ENCODE measurements around the gene AHCYL2.
A peak's percentile ranks its signal among the peaks of the same experiment; 100 is the strongest.
"Not testable (repeated sequence)": the region's sequence is repeated elsewhere in the genome, so short reads cannot be mapped to it uniquely, and the experiment has no call there.

AHCYL2 gene

DNA sequence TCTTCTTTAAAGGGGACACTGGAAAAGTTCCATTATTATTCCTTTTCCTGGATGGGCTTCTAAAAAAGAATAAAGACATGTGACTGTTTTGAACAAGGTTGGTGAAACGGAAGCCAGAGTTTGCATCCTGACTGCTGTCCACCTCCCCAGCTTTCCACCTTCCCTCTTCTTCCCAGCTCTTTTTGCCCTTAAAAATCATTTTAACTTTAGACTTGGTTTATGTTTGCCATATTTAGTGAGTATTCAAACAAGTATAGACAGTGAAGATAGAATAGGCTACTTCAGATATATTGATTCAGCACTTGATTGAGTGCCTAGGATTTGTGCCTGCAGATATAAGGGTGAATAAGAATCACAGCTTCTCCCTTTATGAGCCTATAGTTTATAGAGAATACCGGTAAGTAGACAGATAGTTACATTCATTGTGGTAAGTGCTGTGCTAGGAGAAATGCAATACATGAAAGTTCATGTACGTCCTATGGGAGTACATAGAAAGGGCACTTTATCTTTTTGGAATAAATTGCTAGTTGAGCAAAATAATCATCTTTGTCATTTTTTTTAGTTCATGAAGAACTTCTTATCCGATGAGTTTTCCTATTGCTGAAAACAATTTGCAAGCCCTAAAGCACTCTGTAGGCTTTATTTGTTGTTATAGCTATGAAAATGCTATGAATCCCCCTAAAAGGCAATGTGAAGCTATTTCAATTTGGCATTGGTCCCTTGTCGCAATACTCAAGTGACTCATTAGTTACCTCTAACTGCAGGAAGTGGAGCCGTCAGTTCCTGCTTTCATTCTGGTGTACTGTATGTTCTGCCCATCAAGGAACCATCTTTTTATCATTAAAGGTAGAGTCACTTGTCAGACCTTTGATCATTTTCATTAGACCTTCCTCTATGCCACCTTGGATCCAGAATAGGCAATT is 152.2 kb downstream of the AHCYL2 start:
- no peak for DNase-seq

DNA sequence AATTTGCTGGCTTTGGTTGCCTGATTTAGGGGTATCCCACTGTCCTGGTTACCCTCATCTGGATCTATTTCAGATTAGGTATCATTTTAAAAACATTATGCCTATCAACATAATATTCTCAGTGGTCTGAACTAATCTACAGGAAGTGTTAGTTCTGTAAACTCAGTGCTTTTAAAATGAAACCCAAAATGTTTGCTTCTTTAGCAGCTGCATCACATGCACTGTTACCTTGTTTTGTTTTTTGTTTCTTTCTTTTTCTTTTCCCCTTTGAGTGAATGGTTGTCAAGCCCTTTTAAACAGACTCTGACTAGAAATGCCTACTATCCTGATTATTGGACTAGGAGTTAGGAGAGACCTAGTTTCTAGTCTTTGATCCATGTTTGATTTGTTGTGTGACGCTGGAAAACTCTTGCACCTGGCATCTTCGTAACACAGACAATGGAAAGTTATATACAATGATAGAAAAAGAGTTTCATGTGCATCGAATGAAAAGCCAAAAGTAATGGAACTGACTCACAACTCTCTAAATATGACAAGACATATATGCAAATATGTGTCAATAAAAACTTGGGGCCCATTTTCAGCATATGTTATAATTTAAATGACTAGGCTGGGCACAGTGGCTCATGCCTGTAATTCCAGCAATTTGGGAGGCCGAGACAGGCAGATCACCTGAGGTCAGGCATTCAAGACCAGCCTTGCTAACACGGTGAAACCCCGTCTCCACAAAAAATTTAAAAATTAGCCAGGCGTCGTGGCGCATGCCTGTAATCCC is 157.1 kb downstream of the AHCYL2 start:
- no peak for DNase-seq

DNA sequence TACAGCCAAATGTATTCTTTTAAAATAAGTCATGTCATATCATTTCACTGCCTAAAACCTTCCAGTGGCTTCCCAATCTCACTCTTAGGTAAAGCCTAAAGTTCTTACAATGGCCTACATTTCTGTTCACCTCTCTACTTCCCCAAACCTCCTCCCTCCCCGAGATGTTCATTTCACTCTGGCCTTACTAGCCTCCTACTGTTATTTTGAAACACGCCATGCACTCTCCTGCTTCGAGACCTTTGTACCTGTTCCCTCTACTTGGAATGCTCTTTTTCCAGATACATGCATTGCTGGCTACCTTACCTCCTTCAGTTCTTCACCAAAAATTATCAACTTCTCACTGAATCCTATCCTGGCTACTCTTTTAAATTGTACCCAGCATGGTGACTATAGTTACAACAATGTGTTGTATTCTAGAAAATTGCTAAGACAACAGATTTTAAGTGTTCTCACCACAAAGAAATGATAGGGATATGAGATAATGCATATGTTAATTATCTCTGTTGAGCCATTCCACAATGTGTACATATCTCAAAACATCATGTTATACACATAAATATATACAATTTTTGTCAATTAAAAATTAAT is 158.8 kb downstream of the AHCYL2 start:
- no peak for DNase-seq

DNA sequence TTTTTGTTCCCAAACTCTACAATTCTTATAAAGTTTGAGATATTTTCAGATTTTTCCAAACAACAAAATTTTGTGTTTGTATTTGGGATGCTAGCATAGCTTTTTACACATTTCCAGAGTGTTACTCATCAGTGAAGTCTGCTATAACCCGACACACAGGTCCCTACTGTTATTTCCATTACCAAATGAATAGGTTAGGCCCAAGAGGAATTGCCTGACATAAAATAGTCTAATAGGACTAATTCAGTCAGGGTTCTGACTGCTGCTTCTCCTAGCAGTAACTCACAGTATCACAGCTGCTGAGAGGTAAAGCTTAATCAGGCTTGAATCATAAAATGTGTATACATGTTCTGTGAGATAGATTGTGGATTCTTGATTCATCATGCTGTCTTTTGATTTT is 160.3 kb downstream of the AHCYL2 start:
- no peak for DNase-seq

DNA sequence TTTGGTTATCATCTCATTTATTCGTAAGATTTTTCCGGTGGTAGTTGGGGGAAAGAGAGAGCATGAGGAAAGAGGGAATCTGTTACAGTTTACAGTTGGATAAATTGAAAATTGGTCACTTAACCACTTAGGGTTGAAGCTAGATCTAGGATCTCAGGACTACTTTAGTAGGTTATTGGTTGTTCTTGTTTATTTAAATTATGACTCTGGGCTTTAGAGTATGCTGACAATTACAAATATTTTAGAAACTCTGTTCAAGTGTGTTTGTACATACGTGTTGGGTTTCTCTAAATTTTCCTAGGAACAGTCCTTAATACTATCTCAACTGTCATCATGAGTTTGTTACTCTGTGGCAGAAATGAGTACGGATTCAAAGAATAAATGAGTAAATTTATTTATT is 160.8 kb downstream of the AHCYL2 start:
- DNase-seq: no peak

DNA sequence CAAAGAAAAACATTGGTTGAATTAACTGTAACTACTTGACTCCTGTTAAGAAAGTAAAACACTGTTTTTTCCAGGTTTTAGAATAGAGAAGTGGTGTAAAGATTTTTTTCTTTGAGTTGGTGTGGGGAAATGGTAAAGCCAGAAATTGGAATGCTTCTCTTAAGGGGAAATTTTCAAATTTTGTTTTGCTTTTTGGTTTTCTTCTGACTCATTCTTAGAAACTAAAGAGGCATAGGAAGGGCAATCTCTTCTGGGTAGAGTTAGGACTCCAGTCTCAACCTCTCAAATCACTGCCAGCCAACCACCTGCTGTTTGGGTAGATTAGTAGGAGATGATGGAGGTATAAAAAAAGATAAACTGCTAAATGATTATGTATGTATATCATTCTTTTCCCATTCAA is 161.7 kb downstream of the AHCYL2 start:
- no peak for DNase-seq

DNA sequence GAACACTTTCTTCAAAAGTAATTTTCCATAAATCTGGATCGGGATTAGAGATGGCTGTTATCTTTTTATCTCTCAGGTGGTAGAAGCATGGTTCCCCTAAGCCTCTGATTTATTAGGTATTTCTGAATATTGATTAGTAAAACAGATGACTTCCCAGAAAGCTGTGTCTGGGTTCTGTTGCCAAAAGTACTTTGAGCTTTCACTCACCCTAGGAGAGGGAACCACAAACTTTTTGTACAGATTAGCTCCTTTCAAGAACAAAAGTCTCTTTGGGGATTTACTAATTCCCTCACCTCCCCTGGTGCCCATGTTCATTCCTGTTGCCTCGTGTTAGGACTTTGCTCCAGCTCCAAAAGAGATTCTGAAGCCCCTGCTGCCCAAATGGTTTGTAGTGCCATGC is 162.7 kb downstream of the AHCYL2 start:
- no peak for DNase-seq

DNA sequence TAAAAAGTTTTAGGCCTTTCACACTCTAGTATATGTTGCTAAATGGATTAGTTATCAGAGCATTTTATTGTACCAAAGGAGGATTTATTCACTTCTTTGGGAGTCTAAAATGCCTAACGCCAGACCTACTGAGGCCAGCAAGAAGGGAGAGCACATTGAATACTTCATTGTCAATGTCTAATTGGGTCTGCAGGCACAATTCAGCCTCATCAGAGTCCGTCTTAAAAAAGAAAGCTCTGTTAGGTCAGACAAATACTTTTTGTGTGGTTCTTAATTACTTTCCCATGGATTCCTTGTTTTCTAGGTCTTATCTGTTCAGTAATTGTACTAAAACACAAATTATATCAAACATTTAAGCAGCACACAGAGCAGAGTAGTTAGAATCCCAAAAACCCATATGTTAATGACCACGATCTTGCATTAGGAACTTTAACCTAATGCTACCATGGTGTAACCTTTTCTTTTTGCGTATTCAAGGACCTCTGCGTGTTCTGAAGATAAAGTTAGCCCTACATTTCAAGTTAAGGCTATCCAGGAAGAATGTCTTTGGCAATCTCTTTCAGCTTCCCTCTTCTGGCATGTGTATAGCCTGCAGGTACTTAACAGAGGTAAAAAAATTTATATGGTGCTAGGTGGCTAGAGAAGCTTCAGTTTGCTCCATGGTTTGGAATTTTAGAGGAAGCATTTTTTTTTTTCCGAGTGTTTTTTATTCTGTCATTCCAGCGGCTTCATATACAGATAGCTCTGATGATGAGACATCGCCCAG is 163.7 kb downstream of the AHCYL2 start:
- DNase-seq: peak in 1 of 58 donors; percentile 15

DNA sequence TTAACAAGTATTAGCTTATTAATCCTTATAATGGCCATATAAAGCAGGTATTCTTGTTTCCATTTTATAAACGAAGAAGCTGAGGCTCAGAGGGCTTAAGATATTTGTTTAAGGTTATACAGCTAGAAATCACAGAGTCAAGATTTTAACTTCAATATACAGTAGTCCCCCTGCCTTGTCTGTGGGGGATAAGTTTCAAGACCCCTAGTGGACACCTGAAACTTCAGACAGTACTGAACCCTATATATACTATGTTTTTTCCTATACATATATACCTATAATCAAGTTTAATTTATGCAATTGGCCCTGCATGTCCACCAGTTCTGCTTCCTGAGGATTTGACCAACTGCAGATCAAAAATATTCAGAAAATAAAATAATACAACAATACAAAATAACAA is 165.0 kb downstream of the AHCYL2 start:
- DNase-seq: no peak

DNA sequence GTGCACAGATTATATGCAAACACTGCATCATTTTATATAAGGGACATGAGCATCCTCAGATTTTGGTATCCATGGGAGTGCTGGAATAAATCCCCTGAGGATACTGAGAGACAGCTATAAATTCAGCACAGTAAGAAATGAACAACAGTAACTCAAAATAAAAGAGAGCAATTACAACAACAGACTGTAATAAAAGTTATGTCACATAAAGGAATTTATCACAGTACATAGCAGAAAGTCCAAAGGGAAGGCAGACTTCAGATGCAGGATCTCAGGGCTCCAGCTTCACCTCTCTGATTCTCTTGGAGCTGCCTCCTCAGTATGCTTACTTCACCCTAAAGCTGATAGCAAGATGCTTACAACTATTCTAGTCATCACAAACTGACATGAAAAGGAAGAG is 165.5 kb downstream of the AHCYL2 start:
- no peak for DNase-seq

DNA sequence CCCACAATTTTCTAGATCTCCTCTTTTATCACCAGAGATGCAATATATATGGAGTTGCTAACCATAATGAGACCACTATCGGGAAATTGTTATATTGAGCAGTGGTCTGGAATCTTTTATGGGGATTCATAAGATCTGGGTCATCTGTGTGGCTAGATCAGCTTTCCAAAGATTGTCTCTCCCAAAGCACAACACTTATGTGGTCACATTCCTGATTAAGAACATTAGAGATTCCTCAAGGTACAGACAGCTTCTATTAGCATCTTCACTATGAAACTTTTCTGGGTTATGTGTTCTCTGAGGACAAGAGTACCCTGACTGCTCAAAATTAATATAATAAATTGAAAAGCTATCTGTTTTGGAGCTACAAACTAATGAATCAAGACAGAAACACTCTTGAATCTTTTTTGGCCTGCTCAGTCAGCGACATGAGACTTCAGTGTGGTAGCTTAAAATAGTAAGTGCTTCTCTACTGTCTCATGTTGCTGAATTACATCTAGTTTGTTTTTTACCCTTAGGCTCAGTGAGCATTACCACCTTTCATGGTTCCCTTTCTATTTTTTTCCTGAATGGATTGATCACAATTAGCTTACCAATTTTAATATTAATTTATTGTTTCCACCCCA is 166.8 kb downstream of the AHCYL2 start:
- DNase-seq: no peak

DNA sequence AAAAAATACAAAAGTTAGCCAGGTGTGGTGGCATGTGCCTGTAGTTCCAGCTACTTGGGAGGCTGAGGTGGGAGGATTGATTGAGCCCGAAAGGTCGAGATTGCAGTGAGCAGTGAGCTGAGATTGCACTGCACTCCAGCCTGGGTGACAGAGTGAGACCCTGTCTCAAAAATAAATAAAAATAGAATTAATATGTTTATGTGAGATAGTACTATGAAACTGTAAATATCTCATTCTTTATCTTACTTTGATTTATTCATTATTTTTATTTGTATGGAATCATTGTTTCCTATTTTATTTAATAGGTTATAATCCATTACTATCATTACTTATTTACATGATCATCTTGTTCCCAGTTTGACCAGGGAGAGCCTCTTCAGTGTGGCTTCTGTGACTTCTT is 168.4 kb downstream of the AHCYL2 start:
- DNase-seq: no peak

DNA sequence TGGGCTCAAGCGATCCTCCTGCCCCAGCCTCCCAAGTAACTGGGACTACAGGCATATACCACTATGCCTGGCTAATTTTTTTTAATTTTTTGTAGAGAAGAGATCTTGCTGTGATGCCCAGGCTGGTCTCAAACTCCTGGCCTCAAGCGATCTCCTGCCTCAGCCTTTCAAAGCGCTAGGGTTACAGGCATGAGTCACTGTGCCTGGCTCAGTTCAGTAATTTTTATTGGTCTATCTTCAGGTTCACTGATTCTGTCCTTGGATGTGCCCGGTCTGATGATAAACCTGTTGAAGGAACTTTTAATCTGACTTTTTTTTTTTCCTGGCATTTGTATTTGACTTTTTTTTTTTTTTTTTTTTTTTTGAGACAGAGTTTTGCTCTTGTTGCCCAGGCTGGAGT is 169.3 kb downstream of the AHCYL2 start:
- no peak for DNase-seq

DNA sequence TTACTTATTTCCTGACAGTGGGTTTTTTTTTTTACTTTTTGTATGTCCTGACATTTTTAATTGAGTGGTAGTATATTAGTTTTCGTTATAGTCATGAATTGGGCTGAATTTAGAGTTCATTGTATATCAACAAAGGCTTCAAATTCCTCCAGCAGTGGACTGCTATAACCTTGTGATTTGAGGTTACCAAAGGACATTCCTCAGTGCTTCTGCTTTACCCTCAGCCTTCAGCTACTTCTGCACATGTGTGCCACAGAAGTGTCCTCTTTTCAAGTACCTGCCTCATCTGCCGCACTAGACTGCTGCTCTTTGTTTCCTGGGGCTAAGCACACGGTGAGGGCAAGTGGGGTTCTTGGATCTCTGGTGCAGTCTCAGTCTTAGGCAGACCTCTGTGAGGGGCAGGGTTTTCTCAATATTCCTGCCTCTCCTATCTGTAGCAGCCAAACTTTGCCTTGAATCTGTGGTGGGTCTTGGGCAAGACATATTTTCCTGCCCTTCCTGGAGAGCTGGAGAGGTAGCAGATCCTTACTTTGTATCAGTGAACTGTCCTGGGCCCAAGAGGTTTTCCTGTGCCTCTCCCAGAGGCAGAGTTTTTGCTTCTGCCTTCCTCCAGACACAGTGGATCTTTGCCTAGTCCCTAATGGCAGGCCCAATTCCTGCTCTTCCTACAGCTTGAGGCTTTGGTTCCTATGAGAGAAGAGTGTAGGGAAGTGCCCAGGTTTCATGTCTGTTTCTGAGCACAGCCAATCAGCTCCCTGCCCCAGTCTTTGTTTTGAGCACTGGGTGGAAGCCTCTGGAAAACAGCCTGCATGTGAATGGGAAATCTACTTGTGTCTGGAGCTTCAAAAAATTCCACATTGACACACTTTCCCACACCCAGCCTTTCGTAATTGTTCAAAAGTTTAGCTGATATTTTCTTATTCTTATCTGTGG is 170.4 kb downstream of the AHCYL2 start:
- DNase-seq: peak in 1 of 58 donors; percentile 5

DNA sequence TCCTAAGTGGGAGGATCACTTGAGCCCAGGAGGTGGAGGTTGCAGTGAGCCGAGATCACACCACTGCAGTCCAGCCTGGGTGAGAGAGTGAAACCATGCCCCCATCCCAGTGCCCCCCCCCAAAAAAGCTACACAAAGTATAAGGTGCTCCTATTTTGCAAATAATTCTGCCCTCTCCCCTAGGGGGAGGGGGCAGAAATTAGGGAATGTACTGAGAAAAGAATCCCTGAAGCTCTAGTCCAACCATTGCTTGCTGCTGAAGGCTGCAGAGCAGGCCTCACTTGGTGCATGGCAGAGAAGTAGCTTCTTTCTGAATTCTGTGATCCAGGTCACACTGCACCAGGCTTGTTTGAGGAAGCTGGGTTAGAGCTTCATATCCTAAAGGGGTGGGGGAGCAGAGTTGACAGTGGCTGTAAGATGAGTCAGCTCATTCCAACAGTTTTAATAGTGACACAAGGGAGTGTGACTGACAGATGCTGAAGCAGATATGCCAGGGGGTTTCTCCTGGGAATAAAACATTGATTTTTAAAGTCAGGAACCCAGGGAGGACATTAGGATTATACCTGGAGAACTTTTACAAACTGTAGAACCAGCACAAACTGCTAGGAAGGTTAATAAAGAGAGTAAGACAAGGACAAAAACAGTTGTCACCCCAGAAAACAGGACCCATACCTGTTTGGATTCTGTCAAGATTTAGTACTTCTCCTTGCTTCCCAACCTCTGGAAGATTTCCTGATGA is 176.6 kb downstream of the AHCYL2 start:
- no peak for DNase-seq

DNA sequence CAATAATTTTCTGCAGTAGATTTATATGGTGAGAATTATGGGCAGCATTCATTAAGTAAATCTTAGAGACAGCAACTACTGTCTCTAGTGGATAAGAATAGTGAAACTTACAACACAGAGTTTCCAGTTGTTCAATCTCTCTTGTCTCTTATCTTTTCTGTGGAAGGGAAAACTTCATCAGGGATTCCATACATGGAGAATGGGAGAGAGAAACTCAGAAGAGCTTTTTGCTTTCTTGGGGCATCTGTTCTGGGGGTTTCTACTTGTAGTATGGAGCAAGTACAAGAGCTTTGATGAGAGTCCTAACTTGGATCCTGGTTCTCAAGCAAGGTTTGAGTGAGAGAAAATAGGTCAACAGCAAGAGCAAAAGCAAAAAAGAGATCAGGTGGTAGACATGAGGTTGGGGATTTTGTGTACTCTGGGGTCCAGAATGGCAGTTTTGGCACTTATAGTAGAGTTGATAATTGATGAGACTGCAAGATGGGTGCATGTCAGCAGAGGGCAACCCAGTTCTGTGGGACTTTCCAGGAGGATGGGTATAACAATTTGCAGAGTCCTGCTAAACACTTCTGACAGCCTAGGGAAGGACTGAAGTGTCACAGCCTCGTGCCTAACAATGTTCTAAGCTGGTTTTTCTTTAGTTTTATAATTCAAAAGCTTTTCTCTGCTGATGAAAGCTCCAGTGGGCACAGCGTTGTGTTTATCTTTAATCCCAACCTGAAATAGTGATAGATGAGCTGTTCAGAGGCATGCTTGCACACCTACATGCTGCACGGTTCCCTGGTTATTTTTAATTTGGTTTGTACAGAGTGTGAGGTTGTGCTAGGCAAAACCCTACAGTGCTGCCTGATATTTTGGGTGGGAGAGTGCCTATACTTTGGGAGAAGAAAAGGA is 177.4 kb downstream of the AHCYL2 start:
- peak in 1 of 58 donors; percentile 2 for DNase-seq

DNA sequence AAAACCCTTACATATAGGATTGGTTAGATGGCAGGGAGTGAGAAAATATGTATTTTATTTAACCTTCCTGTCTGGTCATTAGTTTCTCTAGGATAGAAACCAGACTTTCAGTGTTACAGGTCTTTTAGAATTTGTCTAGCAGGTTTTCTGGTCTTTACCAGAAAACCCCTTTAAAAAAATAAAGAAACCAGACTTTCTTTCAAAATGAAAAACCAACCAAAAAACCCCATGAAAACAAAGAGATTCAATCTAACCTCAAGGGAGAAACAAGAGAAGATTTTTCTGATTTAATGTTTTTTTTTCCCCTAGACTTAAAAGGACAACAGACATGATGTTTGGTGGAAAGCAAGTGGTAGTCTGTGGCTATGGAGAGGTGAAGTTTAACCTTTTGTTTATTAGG is 180.7 kb downstream of the AHCYL2 start:
- DNase-seq: no peak

DNA sequence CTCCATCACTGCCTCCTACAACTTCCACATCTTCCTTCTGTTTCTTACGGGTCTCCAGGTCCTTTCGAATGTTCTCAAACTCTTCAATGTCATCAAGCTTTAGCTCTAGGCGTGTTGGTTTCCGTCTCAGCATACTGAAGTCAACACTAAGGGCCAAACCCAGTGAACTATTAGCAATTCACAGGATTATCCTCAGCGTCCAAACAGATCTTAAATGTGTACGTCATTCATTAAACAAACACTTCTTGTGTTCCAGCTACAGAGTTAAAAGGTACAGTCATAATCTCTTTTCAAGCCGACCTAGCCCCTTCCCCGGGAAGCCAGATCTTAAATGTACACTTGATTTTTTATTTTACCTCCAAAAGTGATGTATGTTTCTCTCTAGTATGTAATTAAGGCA is 185.4 kb downstream of the AHCYL2 start:
- DNase-seq: not testable (repeated sequence)

Measured in anterior cingulate cortex (tissue), 58 donors.